ENCODE measurements around the gene CEP63.
A peak's percentile ranks its signal among the peaks of the same experiment; 100 is the strongest.

The CEP63 gene

DNA sequence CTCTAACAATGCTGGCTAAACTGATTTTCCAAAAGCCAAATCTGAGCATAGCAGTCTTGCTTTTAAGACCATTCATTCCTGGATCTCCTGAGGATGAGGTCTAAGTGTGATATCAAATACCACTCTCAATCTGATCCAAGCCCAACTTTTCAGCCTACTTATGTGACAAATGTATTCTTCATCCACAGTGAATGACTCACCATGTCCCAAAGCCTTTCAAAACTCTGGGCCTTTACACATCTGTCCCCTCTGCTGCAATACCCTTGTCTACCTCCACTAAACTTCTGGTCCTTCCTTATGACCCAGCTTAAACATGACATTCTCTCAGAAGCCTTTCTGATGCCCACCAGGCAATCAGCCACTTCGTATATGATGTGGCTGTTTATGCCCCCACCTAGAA lies 4.7 kb upstream of the CEP63 start:
- no peak for DNase-seq (ENCODE audit: low read depth)
- TF ChIP-seq, protein P1, sequence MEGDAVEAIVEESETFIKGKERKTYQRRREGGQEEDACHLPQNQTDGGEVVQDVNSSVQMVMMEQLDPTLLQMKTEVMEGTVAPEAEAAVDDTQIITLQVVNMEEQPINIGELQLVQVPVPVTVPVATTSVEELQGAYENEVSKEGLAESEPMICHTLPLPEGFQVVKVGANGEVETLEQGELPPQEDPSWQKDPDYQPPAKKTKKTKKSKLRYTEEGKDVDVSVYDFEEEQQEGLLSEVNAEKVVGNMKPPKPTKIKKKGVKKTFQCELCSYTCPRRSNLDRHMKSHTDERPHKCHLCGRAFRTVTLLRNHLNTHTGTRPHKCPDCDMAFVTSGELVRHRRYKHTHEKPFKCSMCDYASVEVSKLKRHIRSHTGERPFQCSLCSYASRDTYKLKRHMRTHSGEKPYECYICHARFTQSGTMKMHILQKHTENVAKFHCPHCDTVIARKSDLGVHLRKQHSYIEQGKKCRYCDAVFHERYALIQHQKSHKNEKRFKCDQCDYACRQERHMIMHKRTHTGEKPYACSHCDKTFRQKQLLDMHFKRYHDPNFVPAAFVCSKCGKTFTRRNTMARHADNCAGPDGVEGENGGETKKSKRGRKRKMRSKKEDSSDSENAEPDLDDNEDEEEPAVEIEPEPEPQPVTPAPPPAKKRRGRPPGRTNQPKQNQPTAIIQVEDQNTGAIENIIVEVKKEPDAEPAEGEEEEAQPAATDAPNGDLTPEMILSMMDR (IDR thresholded peaks at IDR 0.05; ENCODE audit: control insufficient read depth, insufficient read depth, low read depth, low read length, missing control alignments) = no peak
- H3K4me3 ChIP-seq (ENCODE audit: control insufficient read depth, low read depth, low read length) = no peak overlapping the region

- no peak overlapping the region for H3K4me3 ChIP-seq (ENCODE audit: control insufficient read depth, low read depth, low read length)
- DNase-seq (ENCODE audit: low read depth) = no peak
- TF ChIP-seq, protein P1 (IDR thresholded peaks at IDR 0.05; ENCODE audit: control insufficient read depth, insufficient read depth, low read depth, low read length, missing control alignments) = no peak
Measured at GRCh38 chr3:134482622-134483021, 3.2 kb upstream of the CEP63 start.

- no peak overlapping the region; the same call in 1 of the 2 replicates for H3K4me3 ChIP-seq (ENCODE audit: control insufficient read depth, low read depth, low read length)
- TF ChIP-seq, protein P1 (IDR thresholded peaks at IDR 0.05; ENCODE audit: control insufficient read depth, insufficient read depth, low read depth, low read length, missing control alignments) = no peak
- no peak for DNase-seq (ENCODE audit: low read depth)
Measured at GRCh38 chr3:134483195-134483900, 2.5 kb upstream of the CEP63 start.

DNA sequence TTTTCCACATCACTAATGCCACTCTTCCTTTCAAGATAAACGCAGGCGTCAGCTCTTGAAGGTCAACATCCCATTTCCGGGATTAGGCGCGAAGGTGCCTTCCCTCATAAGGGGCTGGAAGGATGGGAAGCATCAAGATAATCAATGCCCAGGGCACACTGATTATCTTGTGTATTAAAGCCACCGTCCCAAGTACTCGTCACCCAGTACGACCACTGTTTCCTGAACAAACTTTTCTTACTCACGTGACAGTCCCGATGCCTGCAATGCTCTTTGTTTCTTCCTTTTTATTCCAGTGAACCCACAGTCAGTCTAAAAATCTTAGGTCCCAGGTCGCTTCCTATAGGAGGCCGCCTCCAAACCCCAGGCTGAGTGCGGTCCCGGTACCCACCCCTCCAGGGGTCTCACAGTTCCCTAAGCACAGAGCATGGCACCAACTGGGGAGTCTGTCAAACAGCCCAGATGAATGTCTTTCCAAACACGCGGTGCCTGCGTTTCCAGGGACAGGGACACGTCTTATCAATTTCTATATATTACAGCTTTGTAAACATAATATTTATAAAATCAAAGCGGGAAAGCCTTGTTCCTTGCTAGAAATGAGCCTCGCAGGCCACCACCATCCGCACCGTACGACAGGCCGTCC lies 661 bp upstream of the CEP63 start:
- H3K4me3 ChIP-seq (ENCODE audit: control insufficient read depth, low read depth, low read length) = peak overlapping the region; percentile 76
- no peak for DNase-seq (ENCODE audit: low read depth)
- TF ChIP-seq, protein P1 (IDR thresholded peaks at IDR 0.05; ENCODE audit: control insufficient read depth, insufficient read depth, low read depth, low read length, missing control alignments) = no peak

- peak overlapping the region; percentile 76 for H3K4me3 ChIP-seq (ENCODE audit: control insufficient read depth, low read depth, low read length)
- DNase-seq (ENCODE audit: low read depth) = no peak
- TF ChIP-seq, protein P1 (IDR thresholded peaks at IDR 0.05; ENCODE audit: control insufficient read depth, insufficient read depth, low read depth, low read length, missing control alignments) = no peak
Measured at GRCh38 chr3:134486577-134487041, 752 bp downstream of the CEP63 start.

DNA sequence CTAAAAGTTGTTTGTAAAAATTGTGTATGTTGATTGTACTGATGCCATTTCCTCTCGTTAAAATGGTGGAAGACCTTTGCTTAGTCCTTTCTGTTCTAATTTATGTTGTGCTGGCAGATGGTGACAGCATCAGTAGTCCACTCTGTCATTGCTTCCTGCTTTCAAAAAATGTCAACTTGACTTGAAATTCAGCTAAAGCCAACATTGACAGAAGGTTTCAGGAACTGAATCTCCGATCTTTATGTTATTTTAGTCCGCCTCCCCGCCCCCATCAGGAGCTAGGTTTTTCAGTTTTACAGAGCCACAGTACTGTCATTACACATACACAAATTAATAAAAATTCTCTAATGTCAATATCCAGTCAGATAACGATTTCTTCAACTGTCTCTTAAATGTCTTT lies 1.5 kb downstream of the CEP63 start:
- DNase-seq (ENCODE audit: low read depth) = no peak
- TF ChIP-seq, protein P1 (IDR thresholded peaks at IDR 0.05; ENCODE audit: control insufficient read depth, insufficient read depth, low read depth, low read length, missing control alignments) = no peak
- no peak overlapping the region for H3K4me3 ChIP-seq (ENCODE audit: control insufficient read depth, low read depth, low read length)
